OCI-LY7 (cell line): Measurements from ENCODE around the gene TAPBPL. TPM values are rescaled to one million over a fixed set of nuclear protein-coding genes. Genes with fewer than 3 reads are reported as not detected.

Experiments used
- Bru-seq: library from RNA; stranded (reverse); fragments of 400-500 nt; gene quantifications from one replicate; lab custom pipeline; 2021; lab: Mats Ljungman, UMichigan
- BruChase-seq, 2 experiments: library from RNA; stranded (reverse); fragments of 400-500 nt; gene quantifications; one replicate each; lab custom pipeline; 2021; lab: Mats Ljungman, UMichigan
- BruUV-seq: library from RNA; stranded (reverse); fragments of 400-500 nt; replicated peaks from 2 replicates; lab custom pipeline; 2021; lab: Mats Ljungman, UMichigan
- CTCF ChIA-PET: fragments of 300-600 bp; sonication (Branson Sonifier 250); formaldehyde crosslinking; loops from one replicate; lab custom pipeline; 2022; ENCODE audit warnings: antibody characterized with exemption; ENCODE audit not compliant: unreplicated experiment; lab: Charles Lee
- POLR2A ChIA-PET: fragments of 300-600 bp; sonication (Branson Sonifier 250); formaldehyde crosslinking; loops from one replicate; lab custom pipeline; 2022; ENCODE audit warnings: antibody characterized with exemption; lab: Charles Lee
- DNase-seq: peaks from one replicate; pipeline ENCODE4 v3.0.0-alpha.2; 2015; ENCODE audit warnings: low spot score
- H2AFZ ChIP-seq: fragments of 200-600 bp; sonication (generic), shearing (Covaris generic); 2 replicates; pipeline ENCODE4 v1.6.1; 2014; ENCODE audit warnings: mild to moderate bottlenecking, antibody characterized with exemption, low read length, moderate library complexity
- H3K27ac ChIP-seq: fragments of 200-600 bp; sonication (generic); 2 replicates; pipeline ENCODE4 v1.5.1; 2014; ENCODE audit warnings: mixed run types, low read depth, mild to moderate bottlenecking, moderate library complexity, low read length, inconsistent platforms; ENCODE audit not compliant: poor library complexity, severe bottlenecking
- H3K36me3 ChIP-seq: fragments of 200-600 bp; sonication (generic); 2 replicates; pipeline ENCODE4 v1.6.1; 2014; ENCODE audit warnings: mild to moderate bottlenecking, antibody characterized with exemption, low read length, moderate library complexity, mixed read lengths; ENCODE audit not compliant: insufficient read depth
- H3K4me1 ChIP-seq: fragments of 200-600 bp; sonication (generic); 2 replicates; pipeline ENCODE4 v1.5.1; 2014; ENCODE audit warnings: mild to moderate bottlenecking, low read length; ENCODE audit not compliant: insufficient read depth, poor library complexity, severe bottlenecking
- H3K4me2 ChIP-seq: fragments of 200-600 bp; sonication (generic); 2 replicates; pipeline ENCODE4 v1.6.1; 2014; ENCODE audit warnings: mild to moderate bottlenecking, low read length
- H3K4me3 ChIP-seq: fragments of 200-600 bp; sonication (generic); 2 replicates; pipeline ENCODE4 v1.5.1; 2014; ENCODE audit warnings: mild to moderate bottlenecking, low read depth, low read length; ENCODE audit not compliant: poor library complexity, severe bottlenecking
- H3K79me2 ChIP-seq: fragments of 200-600 bp; sonication (generic); 2 replicates; pipeline ENCODE4 v1.6.1; 2016; ENCODE audit warnings: low read depth, mild to moderate bottlenecking, low read length, moderate library complexity, mixed read lengths; ENCODE audit not compliant: insufficient read depth
- H3K9me2 ChIP-seq: fragments of 200-600 bp; sonication (generic); 2 replicates; pipeline ENCODE4 v1.6.1; 2016; ENCODE audit warnings: mild to moderate bottlenecking, low read length, mixed read lengths; ENCODE audit not compliant: insufficient read depth
- H3K9me3 ChIP-seq: fragments of 200-600 bp; sonication (generic); 2 replicates; pipeline ENCODE4 v1.6.1; 2014; ENCODE audit warnings: mild to moderate bottlenecking, mixed run types, low read length, mixed read lengths
- H4K20me1 ChIP-seq: fragments of 200-600 bp; sonication (generic); 2 replicates; pipeline ENCODE4 v1.6.1; 2014; ENCODE audit warnings: mild to moderate bottlenecking, antibody characterized with exemption, low read length, moderate library complexity, mixed read lengths; ENCODE audit not compliant: insufficient read depth
- CTCF ChIP-seq: fragments of 200-600 bp; sonication (generic); conservative IDR thresholded peaks from 2 replicates; pipeline ENCODE4 v1.5.1; 2014; ENCODE audit warnings: mild to moderate bottlenecking, antibody characterized with exemption, low read length, moderate library complexity, mixed read lengths
- EZH2phosphoT487 ChIP-seq: fragments of 200-600 bp; sonication (generic); IDR thresholded peaks from 2 replicates; pipeline ENCODE4 v1.6.1; 2018; ENCODE audit warnings: low read depth, borderline replicate concordance, mild to moderate bottlenecking, mixed run types, antibody characterized with exemption, low read length, moderate library complexity, mixed read lengths
- intact Hi-C: fragments of 100-400 bp; cut with micrococcal nuclease; formaldehyde crosslinking; loops from one replicate; pipeline ENCODE4 v1.10.0; 2022; ENCODE audit not compliant: unreplicated experiment
- long read RNA-seq: library from polyadenylated mRNA; stranded (forward); transcript quantifications from one replicate; pipeline ENCODE4 v2.0.0, GENCODE V29; 2022
- total RNA-seq, 2 experiments: library from RNA; depleted of rRNA in 1 of 2; stranded (reverse); fragments of >200 nt in 1 of 2; shearing (Covaris generic) in 1 of 2; gene quantifications; 2 replicates each; pipeline ENCODE4 v1.2.3, GENCODE V29; 2014 to 2022

Gene TAPBPL
- total RNA-seq (2014; rRNA removed; shearing (Covaris generic)) (18.4 and 23.7 TPM in 2 replicates), total RNA-seq (2022) (22.2 and 25.5 TPM in 2 replicates), Bru-seq, nascent RNA (percentile 62 among the genes with signal in this experiment), BruChase-seq, experiment 1, labeled RNA remaining after a 6-hour chase (percentile 61 among the genes with signal in this experiment), BruChase-seq, experiment 2, labeled RNA remaining after a 2-hour chase (percentile 59 among the genes with signal in this experiment)
- long read RNA-seq, transcript TAPBPL-201 (7 exons, 1,741 nt): major isoform, 18 of 27 reads
- long read RNA-seq, partial matches to known transcripts: 3 of 27 reads
- long read RNA-seq, other reads (novel, unspliced or antisense): 5 of 27 reads

GRCh38 chr12:6451348-6452244 is at the start of gene TAPBPL:
Gene TAPBPL (plus strand): TSS chr12:6452042. CDS start chr12:6452249, 207 bp downstream.
- intact Hi-C loops: no loop called here
- H3K4me2 ChIP-seq: peak within 1 kb of the TSS; percentile 88
- H3K4me1 ChIP-seq: peaks cover 56% of the 10 kb centered on the region
- H3K9me3 ChIP-seq: no peaks in the 10 kb centered on the region
- no peaks in the 10 kb centered on the region for H4K20me1 ChIP-seq
- POLR2A ChIA-PET: interaction anchor here (0.6 to 3.4 kb wide), 16 partner anchors 8 to 238 kb away, joined by 3 to 27 read pairs (median 4); partner anchors contain the start of genes CD27, MRPL51 and VAMP1
- TF ChIP-seq CTCF: no peak
- no peak for TF ChIP-seq EZH2phosphoT487
- CTCF ChIA-PET: interaction anchor here (0.5 to 1.0 kb wide), 4 partner anchors 9 to 20 kb away, joined by 3 to 10 read pairs (median 4); no protein-coding TSS in a partner anchor
- peaks cover 10% of the 10 kb centered on the region; the same call in 1 of the 2 replicates for H3K79me2 ChIP-seq
- peak within 1 kb of the TSS; percentile 25; the same call in 1 of the 2 replicates for H2AFZ ChIP-seq
- BruUV-seq: TSS peak; percentile 70
- peak within 1 kb of the TSS; percentile 81 for H3K27ac ChIP-seq
- no peaks in the 10 kb centered on the region for H3K9me2 ChIP-seq
- DNase-seq: peak; percentile 89
- peak within 1 kb of the TSS; percentile 74 for H3K4me3 ChIP-seq
- H3K36me3 ChIP-seq: peaks cover 26% of the 10 kb centered on the region

- Histone ChIP-seq H3K79me2 (no peaks in the 10 kb centered on the region), H4K20me1 (no peaks in the 10 kb centered on the region), H2AFZ (no peak overlapping the region), H3K9me2 (no peaks in the 10 kb centered on the region), H3K27ac (no peak overlapping the region), H3K36me3 (no peaks in the 10 kb centered on the region), H3K9me3 (no peaks in the 10 kb centered on the region), H3K4me2 (no peak overlapping the region), H3K4me1 (no peaks in the 10 kb centered on the region), H3K4me3 (no peak overlapping the region)
- intact Hi-C loops: no loop called here
- CTCF ChIA-PET: interaction anchor here (0.6 kb wide), 1 partner anchor 32 kb away, joined by 4 read pairs; no protein-coding TSS in a partner anchor
- no peak for DNase-seq
- POLR2A ChIA-PET: interaction anchor here (0.7 kb wide), 2 partner anchors 19 to 102 kb away, joined by 5 read pairs; no protein-coding TSS in a partner anchor
- TF ChIP-seq CTCF: no peak
- no peak for TF ChIP-seq EZH2phosphoT487
- BruUV-seq: no TSS peak
These were observed 47.5 kb upstream of the TAPBPL start for GRCh38 chr12:6404390-6404789.
